Common myeloid progenitor, CD34-positive (primary cell): ENCODE results near the gene QRFP.

Source experiments
- CTCF ChIA-PET: fragments of 350-600 bp; sonication (Branson Sonifier 250); formaldehyde crosslinking; loops from one replicate; lab custom pipeline; 2021; ENCODE audit warnings: antibody characterized with exemption; lab: Charles Lee
- POLR2A ChIA-PET: fragments of 350-600 bp; sonication (Branson Sonifier 250); formaldehyde crosslinking; loops from one replicate; lab custom pipeline; 2021; ENCODE audit warnings: antibody characterized with exemption; lab: Charles Lee
- DNase-seq, 3 donors: peaks; one replicate each; pipeline versions ENCODE4 v3.0.0 to v3.0.0-alpha.2; 2013
- H3K27ac ChIP-seq, 2 experiments: 1 replicate in 1 of 2; 2 replicates in 1 of 2; pipeline ENCODE4 v1.7.0; 2013; ENCODE audit warnings: inconsistent platforms in 2 of 2, low read length in 2 of 2, mild to moderate bottlenecking in 2 of 2, low read depth in 1 of 2, moderate library complexity in 1 of 2; ENCODE audit not compliant: severe bottlenecking in 2 of 2, insufficient read depth in 1 of 2, poor library complexity in 1 of 2
- H3K27me3 ChIP-seq, 5 experiments: replicated peaks in 2 of 5; 1 replicate in 3 of 5; 2 replicates in 2 of 5; pipeline versions ENCODE4 v1.6.1 to v1.7.0; 2013; ENCODE audit warnings: low read length in 4 of 5, mild to moderate bottlenecking in 2 of 5, moderate library complexity in 2 of 5, inconsistent platforms in 1 of 5; ENCODE audit not compliant: insufficient read depth in 5 of 5, control insufficient read depth in 4 of 5
- H3K36me3 ChIP-seq, 4 experiments: 1 replicate in 2 of 4; 2 replicates in 2 of 4; pipeline versions ENCODE4 v1.6.1 to v1.7.0; 2013; ENCODE audit warnings: low read length in 3 of 4, control low read depth in 1 of 4, mild to moderate bottlenecking in 1 of 4; ENCODE audit not compliant: control insufficient read depth in 4 of 4, insufficient read depth in 4 of 4
- H3K4me1 ChIP-seq, 4 experiments: 1 replicate in 3 of 4; 2 replicates in 1 of 4; pipeline versions ENCODE4 v1.6.1 to v1.7.1; 2013; ENCODE audit warnings: low read length in 3 of 4, mild to moderate bottlenecking in 3 of 4, control low read depth in 1 of 4, inconsistent platforms in 1 of 4, moderate library complexity in 1 of 4; ENCODE audit not compliant: control insufficient read depth in 4 of 4, insufficient read depth in 4 of 4; ENCODE audit errors: control extremely low read depth in 1 of 4
- H3K4me3 ChIP-seq, 7 experiments: 1 replicate in 4 of 7; 2 replicates in 3 of 7; pipeline versions ENCODE4 v1.5.1 to v1.7.0; 2013; ENCODE audit warnings: mild to moderate bottlenecking in 7 of 7, low read length in 6 of 7, moderate library complexity in 6 of 7, inconsistent platforms in 2 of 7, low read depth in 2 of 7, control low read depth in 1 of 7; ENCODE audit not compliant: insufficient read depth in 4 of 7, control insufficient read depth in 1 of 7; ENCODE audit errors: extremely low read depth in 1 of 7
- H3K9me3 ChIP-seq, 5 experiments: 1 replicate in 4 of 5; 2 replicates in 1 of 5; pipeline versions ENCODE4 v1.6.1 to v1.7.1; 2013; ENCODE audit warnings: low read length in 4 of 5, mild to moderate bottlenecking in 2 of 5, inconsistent platforms in 1 of 5, low read depth in 1 of 5, moderate library complexity in 1 of 5; ENCODE audit not compliant: control insufficient read depth in 4 of 5, insufficient read depth in 2 of 5; ENCODE audit errors: control extremely low read depth in 1 of 5
- WGBS: methylation state at CpG from one replicate; pipeline ENCODE4 v1.1.5; 2013; ENCODE audit not compliant: insufficient coverage; 5-methylcytosine and 5-hydroxymethylcytosine counted together

The QRFP gene

DNA sequence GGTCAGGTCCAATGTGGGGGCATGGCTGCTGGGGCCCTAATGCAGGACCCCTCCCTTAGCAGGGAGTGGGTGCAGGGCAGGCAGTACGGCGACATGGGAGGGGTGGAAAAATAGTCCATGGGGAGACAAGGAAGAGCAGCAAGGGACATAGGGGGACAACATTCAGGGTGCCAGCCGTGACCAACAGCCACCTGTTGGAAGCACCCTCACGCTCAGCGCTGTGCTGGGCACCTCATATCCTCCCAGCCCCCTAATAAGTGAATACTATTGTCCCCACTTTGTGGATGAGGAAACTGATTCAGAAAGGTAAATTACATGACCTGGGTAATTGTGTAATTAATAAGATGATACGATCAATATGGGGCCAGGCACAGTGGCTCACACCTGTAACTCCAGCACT, 45.5 kb upstream of the QRFP start:
- no peak overlapping the region for H3K4me3 ChIP-seq
- POLR2A ChIA-PET, result no interaction called here
- H3K4me1 ChIP-seq, result peaks cover 0 to 29% (median 22%) of the 10 kb centered on the region in 4 experiments
- no peak overlapping the region for H3K27ac ChIP-seq
- H3K9me3 ChIP-seq, result no peaks in the 10 kb centered on the region
- H3K27me3 ChIP-seq, result peaks cover 0 to 66% (median 27%) of the 10 kb centered on the region in 5 experiments
- CTCF ChIA-PET, result interaction anchor here (1.7 kb wide), 1 partner anchor 71 kb away, joined by 4 read pairs; no protein-coding TSS in a partner anchor
- DNase-seq, result no peak
- no CpG with 5 or more reads among the region's 6 CpGs for WGBS
- H3K36me3 ChIP-seq, result no peaks in the 10 kb centered on the region

DNA sequence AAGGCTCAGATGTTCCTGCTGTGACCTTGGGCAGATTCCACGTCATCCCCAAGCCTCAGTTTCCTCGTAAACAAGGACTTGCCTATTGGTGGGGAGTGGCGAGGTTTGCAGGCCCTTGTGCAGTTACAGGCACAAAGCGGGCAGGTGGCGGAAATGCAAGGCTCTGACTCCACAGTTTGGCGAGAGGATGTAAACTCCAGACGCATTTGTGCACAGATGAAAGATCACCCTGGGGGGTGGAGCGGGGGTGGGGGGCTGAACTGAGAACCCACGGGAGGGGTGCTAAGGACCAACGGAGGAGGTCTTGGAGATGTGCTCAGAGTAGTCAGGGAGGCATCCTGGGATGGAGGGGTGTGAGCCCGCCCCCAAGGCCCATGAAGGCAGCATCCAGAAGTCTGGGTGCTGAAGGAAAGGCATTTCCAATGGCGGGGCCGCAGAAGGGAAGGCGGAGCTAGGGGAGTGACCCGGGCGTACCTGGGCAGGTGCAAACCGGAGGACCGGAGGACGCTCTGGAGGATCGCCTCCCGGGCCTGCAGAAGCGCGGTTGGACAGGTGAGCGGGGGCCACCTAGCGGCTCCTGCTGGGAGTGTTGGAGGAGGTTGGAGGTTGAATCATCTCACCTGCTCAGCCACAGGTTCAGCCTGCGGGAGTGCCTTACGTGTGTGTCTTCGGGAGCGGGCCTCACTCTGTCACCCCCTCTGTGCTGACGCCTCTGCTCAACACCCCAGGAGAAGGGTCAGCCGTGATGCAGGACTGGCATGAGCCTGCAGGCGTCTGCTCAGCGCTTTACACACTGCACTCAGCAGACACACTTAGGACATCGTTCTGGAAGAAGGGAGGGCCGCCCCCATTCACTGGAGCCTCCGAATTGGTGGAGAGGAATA, 44.3 kb upstream of the QRFP start:
- Histone ChIP-seq H3K4me3 (no peak overlapping the region), H3K36me3 (no peaks in the 10 kb centered on the region), H3K9me3 (no peaks in the 10 kb centered on the region), H3K27ac (no peak overlapping the region), H3K27me3 (peaks cover 0 to 78% (median 35%) of the 10 kb centered on the region in 5 experiments), H3K4me1 (peaks cover 0 to 26% (median 21%) of the 10 kb centered on the region in 4 experiments)
- peak in 2 of 3 donors; percentile 43 to 51 for DNase-seq
- ChIA-PET CTCF (interaction anchor here (1.0 kb wide), 1 partner anchor 12 kb away, joined by 3 read pairs; no protein-coding TSS in a partner anchor), POLR2A (no interaction called here)
- 7% methylated on average over 29 of the region's 36 CpGs for WGBS

DNA sequence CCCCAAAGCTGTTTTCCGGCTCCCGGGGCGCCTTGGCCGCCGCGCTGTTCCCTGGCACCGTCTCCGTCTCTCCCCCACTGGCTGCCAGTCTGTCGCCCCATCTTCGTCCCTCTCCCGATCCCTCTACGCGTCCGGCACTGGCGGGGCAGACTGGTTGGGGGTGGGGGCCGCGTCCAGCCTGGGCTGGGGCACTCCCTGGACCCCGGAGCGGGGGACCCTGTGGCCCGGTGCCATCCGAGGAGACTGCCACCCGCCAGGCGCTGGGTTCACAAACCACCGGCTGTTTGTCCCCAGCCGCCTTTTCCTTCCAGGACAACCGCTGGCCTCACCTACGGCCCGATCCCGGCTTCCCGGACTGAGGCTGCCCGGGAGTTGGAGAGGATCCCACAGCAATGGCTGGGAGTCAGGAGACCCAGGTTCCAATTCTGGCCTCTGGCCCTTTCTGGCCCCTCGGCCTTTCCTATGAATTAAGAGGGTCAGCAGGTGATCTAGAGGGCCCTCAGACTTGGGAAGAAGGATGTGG, 43.5 kb upstream of the QRFP start:
- Histone ChIP-seq H3K4me3 (peak overlapping the region in 1 of 7 experiments; percentile 16), H3K27ac (no peak overlapping the region), H3K9me3 (no peaks in the 10 kb centered on the region), H3K27me3 (peaks cover 0 to 86% (median 41%) of the 10 kb centered on the region in 5 experiments), H3K4me1 (peaks cover 0 to 26% (median 21%) of the 10 kb centered on the region in 4 experiments), H3K36me3 (no peaks in the 10 kb centered on the region)
- WGBS, result 4% methylated on average over 13 of the region's 32 CpGs
- ChIA-PET POLR2A (no interaction called here), CTCF (interaction anchor here (0.6 to 1.0 kb wide), 3 partner anchors 12 to 841 kb away, joined by 3 read pairs; no protein-coding TSS in a partner anchor)
- no peak for DNase-seq

DNA sequence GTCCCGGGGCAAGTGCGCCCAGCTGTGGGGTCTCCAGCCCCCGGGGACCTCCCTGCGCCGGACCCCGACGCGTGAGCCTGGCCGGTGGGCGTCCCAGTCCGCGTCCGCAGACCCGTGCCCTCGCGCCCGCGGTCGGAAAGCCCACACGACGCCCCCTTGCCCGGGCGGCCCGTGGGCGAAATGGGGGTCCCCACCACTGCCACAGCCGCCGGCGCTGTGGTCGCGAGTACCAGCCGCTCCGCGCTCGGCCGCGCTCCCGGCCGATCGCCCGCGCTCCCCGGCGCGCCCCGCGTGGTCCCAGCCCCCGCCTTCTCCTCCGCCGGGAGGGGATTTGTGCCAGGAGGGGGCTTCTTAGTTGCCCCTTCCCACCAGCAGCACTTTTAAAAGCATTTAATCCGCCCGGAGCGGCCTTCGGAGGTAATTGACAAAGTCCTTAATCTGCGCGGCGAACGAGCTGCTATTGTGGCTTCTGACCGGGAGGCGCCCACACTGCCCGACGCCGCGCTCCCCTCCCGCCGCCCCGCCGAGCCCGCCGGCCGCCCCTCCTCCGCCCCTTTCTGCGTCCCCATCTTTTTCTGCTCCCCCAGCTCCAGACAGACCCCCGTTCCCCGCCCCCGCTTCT, 42.9 kb upstream of the QRFP start:
- Histone ChIP-seq H3K9me3 (no peaks in the 10 kb centered on the region), H3K27me3 (peaks cover 0 to 91% (median 44%) of the 10 kb centered on the region in 5 experiments), H3K4me3 (peak overlapping the region; percentile 33 to 75 (median 55)), H3K27ac (no peak overlapping the region), H3K4me1 (peaks cover 0 to 26% (median 21%) of the 10 kb centered on the region in 4 experiments), H3K36me3 (no peaks in the 10 kb centered on the region)
- DNase-seq, result peak in 2 of 3 donors; percentile 39 to 50
- CTCF ChIA-PET, result interaction anchor here (0.6 to 1.0 kb wide), 3 partner anchors 12 to 840 kb away, joined by 3 read pairs; no protein-coding TSS in a partner anchor
- WGBS, result 0% methylated on average over 26 of the region's 75 CpGs
- POLR2A ChIA-PET, result no interaction called here

DNA sequence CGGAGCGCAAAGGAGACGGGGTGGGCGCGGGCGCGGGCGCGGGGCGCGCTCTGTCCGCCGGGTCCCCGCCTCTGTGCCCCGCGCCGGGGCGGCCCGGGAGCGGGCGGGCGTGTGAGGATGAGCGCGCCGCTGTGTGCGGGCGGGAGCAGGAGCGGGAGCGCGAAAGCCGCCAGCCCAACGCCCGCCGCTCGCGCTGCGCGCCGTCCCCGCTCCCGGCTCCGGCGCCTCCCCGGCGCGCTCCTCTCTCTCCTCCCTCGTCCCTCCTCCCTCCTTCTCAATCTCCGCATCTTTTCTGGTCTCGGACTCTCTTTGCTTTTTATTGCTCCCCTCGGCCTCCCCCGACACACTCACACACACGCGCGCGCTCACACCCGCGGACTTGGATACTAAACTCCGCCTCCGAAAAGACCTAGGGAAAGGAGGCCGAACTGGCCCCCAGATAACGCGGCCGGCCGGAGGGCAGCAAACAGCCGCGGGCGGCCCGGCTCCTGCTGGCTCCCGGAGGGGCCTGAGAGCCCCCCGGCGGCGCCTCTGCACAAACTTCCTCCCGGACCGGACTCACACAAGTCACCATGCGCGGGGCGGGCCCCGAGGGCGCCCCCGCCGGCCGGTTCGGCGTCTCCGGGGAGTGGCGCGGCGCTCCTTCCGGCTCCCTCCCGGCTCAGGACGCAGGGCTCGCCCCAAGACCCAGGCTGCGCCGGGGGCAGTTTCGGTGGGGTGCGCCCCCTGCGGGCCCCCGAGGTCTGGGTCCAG, 42.2 kb upstream of the QRFP start, which contains the start of gene FIBCD1:
Gene FIBCD1 (minus strand): TSS at position 596 of the 753 bp plus-strand sequence. CDS start 640 bp downstream, outside the sequence.
- Histone ChIP-seq H3K4me3 (peak within 1 kb of the TSS; percentile 33 to 75 (median 55)), H3K9me3 (no peaks in the 10 kb centered on the region), H3K27me3 (peaks cover 0 to 95% (median 44%) of the 10 kb centered on the region in 5 experiments), H3K27ac (no peak within 1 kb of the TSS), H3K36me3 (no peaks in the 10 kb centered on the region), H3K4me1 (peaks cover 0 to 26% (median 21%) of the 10 kb centered on the region in 4 experiments)
- under 1% methylated on average over 97 of the region's 98 CpGs for WGBS
- POLR2A ChIA-PET, result no interaction called here
- CTCF ChIA-PET, result interaction anchor here (1.0 kb wide), 1 partner anchor 60 kb away, joined by 3 read pairs; no protein-coding TSS in a partner anchor
- DNase-seq, result peak; percentile 32 to 52 (median 44)

DNA sequence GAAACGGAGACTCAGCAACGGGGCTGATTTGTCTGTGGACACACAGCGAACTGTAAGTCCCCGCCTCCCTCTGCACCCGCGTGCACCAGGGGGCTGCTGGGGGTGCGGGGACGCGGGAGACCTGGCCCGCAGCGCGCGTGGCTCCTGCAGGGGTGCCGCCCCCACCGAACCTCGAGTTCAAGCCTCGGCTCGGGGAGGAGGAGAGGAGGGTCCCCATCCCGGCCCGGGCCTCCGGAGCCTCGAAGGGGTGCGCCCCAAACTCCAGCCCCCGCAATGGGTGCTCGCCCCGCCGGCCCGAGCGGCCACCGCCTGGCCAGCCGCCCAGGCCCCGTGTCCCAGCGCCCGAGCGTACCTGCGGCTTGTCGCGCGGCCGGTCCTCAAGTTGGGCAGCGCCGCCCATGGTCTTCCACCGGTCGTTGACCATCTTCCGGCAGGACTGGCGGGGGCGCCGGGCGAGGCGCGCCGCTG, 41.6 kb upstream of the QRFP start:
- WGBS, result 3% methylated on average over 43 of the region's 52 CpGs
- no peak for DNase-seq
- Histone ChIP-seq H3K36me3 (no peaks in the 10 kb centered on the region), H3K27me3 (peaks cover 0 to 97% (median 45%) of the 10 kb centered on the region in 5 experiments), H3K4me1 (peaks cover 0 to 29% (median 21%) of the 10 kb centered on the region in 4 experiments), H3K4me3 (peak overlapping the region in 5 of 7 experiments; percentile 43 to 75 (median 68)), H3K27ac (no peak overlapping the region), H3K9me3 (no peaks in the 10 kb centered on the region)
- ChIA-PET CTCF (no interaction called here), POLR2A (no interaction called here)
